ENCODE data around the gene LENG9. TPM values are rescaled to one million over a fixed set of nuclear protein-coding genes. Genes with fewer than 3 reads are reported as not detected.

Gene LENG9
- polyA plus RNA-seq, 2 of the 4 experiments (the other 2 are of a cell fraction): 1.9 to 4.1 TPM

- Histone ChIP-seq H3K4me3 (no peak overlapping the region), H3K4me1 (peaks cover 6% of the 10 kb centered on the region; the same call in 1 of the 3 replicates), H3K27ac (no peak overlapping the region), H3K9me3 (no peaks in the 10 kb centered on the region), H3K4me2 (no peak overlapping the region)
- ChIA-PET CTCF (interaction anchor here (0.8 to 1.8 kb wide), 2 partner anchors 8 to 35 kb away, joined by 3 to 9 read pairs; no protein-coding TSS in a partner anchor), POLR2A (interaction anchor here (1.7 kb wide), 1 partner anchor 11 kb away, joined by 7 read pairs; the partner anchor contains the start of gene LENG9)
- DNase-seq (ENCODE audit: low read depth in 1 of 2, low spot score in 1 of 2): no peak
- ATAC-seq: no peak
- FAIRE-seq: no peak
- TF ChIP-seq NR3C1 (IDR thresholded peaks at IDR 0.05) (no peak), HOXB13 (CRISPR knock-in tag; IDR thresholded peaks at IDR 0.05; ENCODE audit: low read depth) (no peak), ZC3H11A (IDR thresholded peaks at IDR 0.05) (no peak), RNF2 (IDR thresholded peaks at IDR 0.05; ENCODE audit: borderline replicate concordance, low read depth) (no peak), HOXB5 (CRISPR knock-in tag; IDR thresholded peaks at IDR 0.05) (no peak), REST (IDR thresholded peaks at IDR 0.05) (no peak), CHD4 (IDR thresholded peaks at IDR 0.05; ENCODE audit: borderline replicate concordance) (no peak), MAX (IDR thresholded peaks at IDR 0.05) (no peak)
- 60% methylated on average over 6 of the region's 6 CpGs for WGBS (ENCODE audit: missing lambda C conversion rate)
Measured at GRCh38 chr19:54473892-54474372, 10.4 kb upstream of the LENG9 start.

GRCh38 chr19:54473071-54473891 is 9.7 kb upstream of the LENG9 start, which contains the start of gene CDC42EP5:
Gene CDC42EP5 (minus strand): TSS chr19:54473296. CDS start chr19:54465547, 7,749 bp downstream.
- peak within 1 kb of the TSS; percentile 56 for H3K4me2 ChIP-seq
- FAIRE-seq (no peak), ATAC-seq (peak; percentile 22 to 67; a peak in 5 of 6 replicates), DNase-seq (ENCODE audit: low read depth in 1 of 2, low spot score in 1 of 2) (no peak)
- 36% methylated on average over 12 of the region's 14 CpGs for WGBS (ENCODE audit: missing lambda C conversion rate)
- H3K27ac ChIP-seq: peak within 1 kb of the TSS in 1 of 2 experiments; percentile 30; a peak in 1 of 6 replicates
- H3K4me3 ChIP-seq: no peak within 1 kb of the TSS
- no peaks in the 10 kb centered on the region for H3K9me3 ChIP-seq
- ChIA-PET CTCF (interaction anchor here (0.6 to 1.8 kb wide), 3 partner anchors 8 to 35 kb away, joined by 3 to 9 read pairs (median 3); no protein-coding TSS in a partner anchor), POLR2A (interaction anchor here (1.7 kb wide), 1 partner anchor 10 kb away, joined by 7 read pairs; the partner anchor contains the start of gene LENG9)
- H3K4me1 ChIP-seq: peaks cover 6% of the 10 kb centered on the region; the same call in 1 of the 3 replicates
- TF ChIP-seq ELK1 (IDR thresholded peaks at IDR 0.05; ENCODE audit: low read depth, low read length) (no peak), CHD2 (IDR thresholded peaks at IDR 0.05; ENCODE audit: low read length, partially characterized antibody) (no peak), SMC3 (IDR thresholded peaks at IDR 0.05) (no peak), EHF (CRISPR knock-in tag; IDR thresholded peaks at IDR 0.05) (no peak), RARB (CRISPR knock-in tag; IDR thresholded peaks at IDR 0.05) (no peak), MAX (IDR thresholded peaks at IDR 0.05) (no peak), HDAC2 (IDR thresholded peaks at IDR 0.05) (no peak), NPAS2 (CRISPR knock-in tag; IDR thresholded peaks at IDR 0.05; ENCODE audit: borderline replicate concordance) (no peak), NR3C1 (IDR thresholded peaks at IDR 0.05) (no peak), RCOR1 (IDR thresholded peaks at IDR 0.05; ENCODE audit: low read depth, low read length) (no peak), ZSCAN20 (CRISPR knock-in tag; IDR thresholded peaks at IDR 0.05) (no peak), GATA3 (IDR thresholded peaks at IDR 0.05; ENCODE audit: borderline replicate concordance) (no peak)
